COLO668 (cell line): ENCODE results near the gene ASPG.

Source experiments
- DNase-seq: peaks from one replicate; lab custom pipeline; 2025; ENCODE audit not compliant: unreplicated experiment; lab: John Stamatoyannopoulos, UW

Gene ASPG

DNA sequence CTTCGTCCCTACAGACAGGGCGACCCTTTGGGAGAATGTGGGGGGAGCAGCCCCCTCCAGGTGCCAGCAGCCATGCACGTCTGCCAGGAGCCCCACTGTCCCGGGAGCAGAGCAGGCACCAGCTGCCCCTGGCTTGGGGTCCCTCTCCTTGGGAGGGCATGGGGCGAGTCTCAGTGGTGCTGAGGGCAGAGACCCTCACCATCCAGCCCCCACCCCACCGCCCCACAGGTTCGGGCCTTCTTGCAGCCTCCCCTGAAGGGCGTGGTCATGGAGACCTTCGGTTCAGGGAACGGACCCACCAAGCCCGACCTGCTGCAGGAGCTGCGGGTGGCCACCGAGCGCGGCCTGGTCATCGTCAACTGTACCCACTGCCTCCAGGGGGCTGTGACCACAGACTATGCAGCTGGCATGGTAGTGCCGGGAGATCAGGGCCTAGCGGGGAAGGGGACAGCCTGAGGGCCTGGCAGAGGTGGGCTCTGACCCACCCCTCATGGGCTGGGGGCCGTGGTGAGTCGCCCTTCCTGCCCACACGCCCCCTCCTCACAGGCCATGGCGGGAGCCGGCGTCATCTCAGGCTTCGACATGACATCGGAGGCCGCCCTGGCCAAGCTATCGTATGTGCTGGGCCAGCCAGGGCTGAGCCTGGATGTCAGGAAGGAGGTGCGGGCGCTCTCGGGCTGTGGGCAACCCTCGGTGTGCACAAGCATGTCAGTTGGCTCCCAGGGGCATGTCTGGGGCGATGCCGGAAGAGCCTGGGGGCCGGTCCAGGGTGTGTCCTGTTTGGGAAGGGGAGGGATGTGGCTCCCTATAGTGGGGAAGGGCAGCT lies 18.8 kb downstream of the ASPG start:
- no peak for DNase-seq

DNA sequence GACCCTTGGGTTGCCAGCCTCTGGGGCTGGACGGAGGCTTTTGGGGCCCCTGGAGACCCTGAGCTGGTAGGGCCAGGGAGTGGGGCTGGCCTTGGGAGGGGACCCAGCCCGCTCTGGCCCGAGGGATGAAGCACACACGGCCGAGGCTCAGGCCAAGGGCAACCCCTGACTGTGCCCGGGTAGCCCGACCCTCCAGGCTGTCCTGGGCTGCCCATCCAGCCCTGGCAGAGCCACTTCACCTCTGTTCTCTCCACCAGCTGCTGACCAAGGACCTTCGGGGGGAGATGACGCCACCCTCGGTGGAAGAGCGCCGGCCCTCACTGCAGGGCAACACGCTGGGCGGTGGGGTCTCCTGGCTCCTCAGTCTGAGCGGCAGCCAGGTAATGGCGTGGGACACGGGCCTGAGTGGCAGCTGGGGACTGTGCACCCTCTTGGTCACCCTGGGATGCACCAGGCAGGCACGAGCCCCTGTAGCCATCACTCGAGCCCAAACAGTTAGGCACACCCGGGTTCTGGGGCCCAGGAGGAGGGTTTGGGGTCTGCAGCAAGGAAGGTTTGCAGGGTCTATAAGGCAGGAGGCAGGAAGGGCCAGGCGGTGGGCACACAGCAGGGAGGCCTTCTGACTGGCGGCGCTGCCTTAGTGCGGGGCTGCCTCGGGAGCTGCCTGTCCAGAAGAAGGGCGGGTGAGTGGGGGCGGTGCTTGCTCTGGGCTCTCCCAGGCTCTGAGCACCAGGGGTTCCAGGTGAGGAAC lies 19.7 kb downstream of the ASPG start:
- no peak for DNase-seq

DNA sequence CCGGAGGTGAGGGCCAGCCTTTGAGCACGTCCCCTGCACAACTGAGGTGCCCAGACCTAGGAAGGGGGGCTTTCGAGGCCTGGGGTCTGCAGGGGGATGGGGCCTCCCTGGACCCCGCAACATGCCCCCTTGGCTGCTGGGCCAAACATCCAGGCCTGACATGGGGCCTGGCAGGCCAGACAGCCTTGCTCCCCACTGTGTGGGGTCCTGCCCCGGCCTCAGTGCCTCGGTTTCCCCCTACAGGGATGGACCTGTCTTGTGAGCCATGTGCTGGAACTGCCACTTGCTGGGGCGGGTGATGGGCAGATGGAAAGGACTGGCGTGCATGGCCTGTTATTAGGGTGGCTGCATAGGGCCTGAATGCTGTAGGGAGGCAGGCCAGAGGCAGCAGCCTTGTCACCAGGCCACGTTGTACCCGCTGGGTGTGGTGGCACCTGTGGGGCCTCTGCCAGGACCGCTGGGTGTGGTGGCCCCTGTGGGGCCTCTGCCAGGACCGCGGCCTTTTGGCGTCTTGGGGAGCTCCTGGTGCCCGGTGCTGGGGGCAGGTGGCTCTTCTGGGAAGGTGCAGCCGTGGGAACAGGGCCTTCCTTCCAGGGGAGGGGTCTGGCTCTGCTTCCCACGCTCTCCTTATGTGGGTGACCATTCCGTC lies 20.4 kb downstream of the ASPG start:
- no peak for DNase-seq

- no peak for DNase-seq
Observed at GRCh38 chr14:104106471-104106991, 21.0 kb downstream of the ASPG start.

- DNase-seq: no peak
Observed at GRCh38 chr14:104107101-104107581, 21.6 kb downstream of the ASPG start.

- DNase-seq: no peak
Observed at GRCh38 chr14:104107611-104108569, 22.4 kb downstream of the ASPG start.

GRCh38 chr14:104108570-104109541 lies 23.4 kb downstream of the ASPG start:
- DNase-seq: no peak

GRCh38 chr14:104109731-104110361 lies 24.3 kb downstream of the ASPG start:
- no peak for DNase-seq

DNA sequence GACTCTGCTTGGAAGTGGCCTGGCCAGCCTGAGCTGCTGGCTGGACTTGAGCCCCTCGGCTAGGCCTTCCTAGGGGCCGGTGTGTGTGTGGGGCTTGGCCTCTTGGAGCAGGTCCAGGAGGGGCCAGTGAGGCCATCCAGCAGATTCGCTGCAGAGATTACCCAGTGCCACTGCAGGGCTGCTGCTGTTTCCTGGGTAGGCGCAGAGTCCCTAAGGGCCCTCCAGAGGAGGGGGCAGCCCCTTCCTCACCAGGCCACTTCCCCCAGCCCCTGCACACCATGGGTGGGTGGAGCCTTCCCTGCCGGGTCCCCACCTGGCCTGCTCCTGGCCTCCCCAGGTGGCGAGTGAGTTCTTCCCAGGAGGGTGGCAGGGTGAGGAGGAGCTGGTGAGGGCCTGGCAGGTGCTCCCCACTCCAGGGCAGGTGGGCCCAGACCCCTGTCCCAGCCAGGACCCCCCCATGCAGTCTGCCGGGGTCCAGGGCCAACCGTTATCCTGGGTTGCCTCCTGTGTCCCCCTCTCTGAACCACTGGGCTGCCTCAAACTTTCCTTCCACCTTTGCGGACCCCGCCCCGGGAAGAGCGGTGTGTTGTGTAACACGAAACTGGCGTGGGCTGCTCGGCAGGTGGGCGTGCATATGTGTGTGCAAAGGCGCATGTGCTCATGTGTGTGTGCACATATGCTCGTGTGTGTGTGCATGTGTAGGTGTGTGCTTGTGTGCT lies 25.1 kb downstream of the ASPG start:
- no peak for DNase-seq

- no peak for DNase-seq
Observed at GRCh38 chr14:104111301-104112112, 26.0 kb downstream of the ASPG start.

DNA sequence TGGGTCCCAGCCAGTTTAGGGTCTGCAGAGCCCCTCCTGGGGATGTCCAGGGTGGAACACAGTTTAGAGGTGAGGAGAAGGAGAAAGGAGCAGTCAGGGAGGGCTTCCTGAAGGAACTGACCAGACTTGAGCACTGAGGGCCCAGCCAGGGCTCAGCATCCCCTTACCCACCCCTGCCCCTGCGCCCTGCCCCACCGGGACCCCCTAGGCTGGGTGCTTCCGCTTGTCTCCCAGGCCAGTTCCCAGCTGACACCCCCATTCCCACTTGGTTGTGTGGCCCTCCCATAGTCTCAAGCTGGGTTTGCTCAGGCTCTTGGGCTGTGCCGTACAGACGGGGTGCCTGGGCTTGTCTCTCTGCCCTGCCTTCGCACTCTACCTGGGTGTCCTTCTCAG lies 26.6 kb downstream of the ASPG start:
- no peak for DNase-seq

GRCh38 chr14:104112609-104113571 lies 27.4 kb downstream of the ASPG start:
- no peak for DNase-seq

DNA sequence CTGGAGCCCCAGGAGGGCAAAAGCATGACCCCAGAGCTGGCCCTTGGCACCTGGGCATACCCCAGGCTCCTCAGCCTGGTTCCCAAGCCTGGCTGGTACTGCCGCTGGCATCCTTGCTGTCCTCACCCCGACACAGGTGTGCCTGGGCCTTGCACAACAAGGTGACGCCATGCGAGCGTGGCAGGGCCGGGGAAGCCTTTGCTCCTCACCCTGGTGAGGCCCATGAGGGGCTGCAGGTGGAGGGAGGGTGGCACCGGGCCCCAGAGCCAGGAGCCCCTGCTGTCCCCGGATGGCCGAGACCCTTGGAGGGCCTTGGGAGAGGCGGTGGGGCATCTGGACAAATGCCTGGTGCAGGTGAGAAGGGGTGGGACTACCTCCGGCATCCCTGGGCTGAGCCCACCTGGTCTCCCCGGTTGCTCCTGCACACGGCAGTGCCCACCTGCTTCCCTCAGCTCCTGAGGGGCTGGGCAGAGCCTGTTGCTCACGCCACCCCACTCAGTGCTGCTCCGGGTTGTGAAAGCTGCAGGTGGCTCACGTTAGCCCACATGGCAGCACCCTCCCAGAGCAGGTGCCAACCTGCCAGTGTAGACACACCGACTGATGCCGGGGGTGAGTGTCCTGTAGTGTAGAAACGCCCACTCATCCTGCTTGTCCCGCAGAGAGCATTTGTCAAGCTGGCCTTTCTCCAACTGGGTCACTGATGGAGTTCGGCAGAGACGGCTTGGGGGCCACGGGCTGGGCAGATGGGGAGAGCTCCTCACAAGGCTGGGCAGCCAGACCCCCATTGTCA lies 28.3 kb downstream of the ASPG start:
- DNase-seq: no peak

DNA sequence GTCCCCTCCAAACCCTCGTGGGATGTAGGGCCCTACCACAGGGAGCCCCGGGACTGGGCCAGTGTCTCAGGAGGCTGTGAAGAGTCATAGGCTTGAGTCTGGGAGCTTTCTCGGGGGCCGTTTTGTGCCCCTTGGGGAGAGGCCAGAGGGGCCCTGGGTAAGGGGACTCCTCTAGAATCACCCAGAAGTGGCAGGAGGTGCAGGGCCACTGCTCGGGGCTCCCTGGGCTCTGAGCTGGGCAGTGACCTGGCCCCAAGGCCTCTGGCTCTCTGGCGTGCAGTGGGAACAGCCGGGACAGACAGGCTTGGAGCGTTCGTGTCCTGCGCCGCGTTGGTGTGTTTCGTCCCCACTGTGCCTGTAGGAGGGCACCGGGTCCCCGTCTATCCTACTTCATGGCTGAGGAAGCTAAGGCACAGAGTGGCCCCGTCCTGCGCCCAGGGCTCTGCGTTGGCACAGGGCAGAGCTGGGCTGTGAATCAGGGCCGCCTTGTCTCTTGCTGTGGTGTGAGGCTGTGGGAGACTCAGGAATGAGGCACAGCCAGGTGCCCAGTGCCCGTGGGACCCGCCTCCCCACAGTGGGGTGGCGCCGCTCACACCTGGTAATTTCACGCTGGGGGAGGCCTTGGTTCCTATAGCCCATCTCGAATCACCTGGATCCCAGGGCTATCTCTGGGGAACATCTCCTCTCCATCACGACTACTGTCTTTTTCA lies 29.1 kb downstream of the ASPG start:
- DNase-seq: no peak

DNA sequence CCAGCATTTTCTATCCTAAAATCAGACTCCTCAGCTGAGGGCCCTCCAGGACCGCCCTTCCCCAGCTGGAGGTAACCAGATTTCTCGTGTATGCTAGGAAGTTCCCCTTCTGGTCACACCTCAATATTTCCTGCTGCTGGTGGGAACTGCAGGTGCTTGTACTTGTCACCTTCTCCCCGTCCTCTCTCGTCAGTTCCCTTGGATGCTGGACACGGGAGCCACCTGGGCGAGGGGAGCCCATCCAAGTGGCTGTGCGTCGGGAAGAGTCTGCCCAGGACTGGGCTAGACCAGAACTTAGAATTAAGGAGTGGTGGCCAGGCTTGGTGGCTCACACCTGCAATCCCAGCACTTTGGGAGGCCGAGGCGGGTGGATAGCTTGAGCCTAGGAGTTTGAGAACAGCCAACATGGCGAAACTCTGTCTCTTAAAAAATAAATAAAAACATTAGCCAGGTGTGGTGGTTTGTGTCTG lies 29.7 kb downstream of the ASPG start:
- DNase-seq: no peak
